Measurements from ENCODE around the gene RIN3.

Gene RIN3

DNA sequence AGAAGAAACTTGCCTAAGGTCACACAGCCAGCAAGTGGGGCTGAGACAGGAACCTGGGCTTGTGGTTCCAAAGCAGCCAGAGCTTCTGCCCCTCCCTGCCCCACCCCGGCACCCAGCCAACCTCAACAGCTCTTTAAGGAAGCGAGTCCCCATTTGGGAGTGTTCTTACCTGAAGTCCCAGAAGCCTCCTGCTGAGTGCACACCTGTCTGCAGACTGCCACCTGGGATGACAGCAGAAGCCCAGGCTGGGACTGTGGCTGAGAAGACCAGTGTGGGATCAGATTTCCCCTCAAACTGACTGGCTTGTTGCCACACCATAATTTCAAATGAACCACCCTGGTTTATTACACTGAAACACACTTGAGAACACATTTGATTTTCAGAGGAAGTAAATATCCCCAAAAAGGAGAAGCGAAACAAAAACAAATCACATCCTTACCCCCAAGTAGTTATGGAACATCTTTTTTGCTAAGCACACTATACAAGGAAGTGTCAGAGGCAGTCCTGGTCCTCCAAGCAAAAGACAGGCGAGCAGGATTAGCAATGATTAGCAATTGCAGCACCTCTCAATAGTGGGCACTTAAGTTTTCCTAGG lies 6.3 kb upstream of the RIN3 start:
- DNase-seq (ENCODE audit: low spot score) = no peak

DNA sequence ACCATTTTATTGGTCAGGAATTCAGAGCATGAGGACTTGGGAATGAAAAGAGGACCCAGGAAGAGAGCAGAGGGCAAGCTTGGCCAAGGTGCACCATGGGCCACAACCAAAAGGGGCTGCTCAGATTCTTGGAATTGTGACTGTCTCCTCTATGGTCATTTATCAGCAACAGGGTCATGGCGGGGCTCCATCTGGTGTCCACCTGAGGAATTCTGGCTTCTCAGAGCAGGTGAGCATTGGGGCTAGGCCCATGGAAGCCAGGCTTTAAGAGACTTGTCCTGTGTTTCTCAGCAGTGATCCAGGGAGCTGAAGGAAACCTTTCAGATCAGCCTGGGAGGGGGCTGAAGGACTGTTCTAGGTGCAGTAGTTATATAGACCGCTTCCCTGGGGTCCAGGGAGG lies 2.6 kb upstream of the RIN3 start:
- peak; percentile 63 for DNase-seq (ENCODE audit: low spot score)

DNA sequence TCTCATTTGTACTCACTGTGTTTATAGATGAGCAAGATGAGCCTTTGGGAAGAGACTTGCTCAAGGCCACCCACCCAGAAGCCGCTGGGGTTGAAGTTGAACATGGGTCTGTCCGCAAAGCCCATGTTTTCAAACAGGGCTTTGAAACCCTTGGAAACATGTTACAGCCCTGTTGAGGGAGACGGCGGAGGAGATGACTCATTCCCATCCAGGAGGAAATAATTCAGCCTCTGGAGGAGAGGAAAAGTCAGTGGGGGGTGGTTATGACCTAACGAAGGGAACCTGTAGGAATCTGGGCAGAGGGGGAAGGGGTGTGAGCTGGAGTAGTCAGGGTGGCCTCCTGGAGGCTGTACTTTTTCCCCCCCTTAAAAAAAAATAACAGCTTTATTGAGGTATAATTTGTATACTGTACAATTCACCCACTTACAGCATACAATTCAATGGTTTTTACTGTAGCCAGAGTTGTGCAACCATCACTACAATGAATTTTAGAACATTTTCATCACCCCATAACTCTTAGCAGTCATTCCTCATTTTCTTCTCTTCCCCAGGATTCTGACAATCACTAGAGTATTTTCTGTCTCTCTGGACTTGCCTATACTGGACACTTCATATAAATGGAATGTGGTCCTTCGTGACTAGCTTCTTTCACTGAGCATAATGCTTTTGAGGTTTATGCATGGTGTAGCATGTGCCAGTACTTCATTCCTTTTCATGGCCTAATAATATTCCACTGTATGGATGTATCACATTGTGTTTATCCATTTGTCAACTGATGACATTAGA lies 1.9 kb upstream of the RIN3 start:
- DNase-seq (ENCODE audit: low spot score) = no peak

DNA sequence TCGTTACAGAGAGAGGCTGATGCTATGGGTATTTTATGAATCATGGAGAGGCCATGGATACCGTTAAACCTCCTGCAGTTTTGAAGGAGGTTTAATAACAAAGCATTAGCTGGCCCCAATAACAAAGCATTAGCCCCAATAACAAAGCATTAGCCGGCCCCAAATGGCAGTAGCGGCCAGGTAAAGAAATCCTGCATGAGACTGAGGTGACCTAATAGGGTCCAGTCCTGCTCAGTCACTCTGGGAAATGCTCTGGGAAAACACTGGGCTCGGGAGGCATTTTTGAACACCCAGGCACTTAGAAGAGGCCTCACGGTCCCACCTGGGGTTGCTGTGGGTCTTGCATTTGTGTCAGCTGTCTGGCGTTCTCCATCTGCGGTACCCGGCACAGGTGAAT lies 776 bp upstream of the RIN3 start:
- DNase-seq (ENCODE audit: low spot score) = no peak

DNA sequence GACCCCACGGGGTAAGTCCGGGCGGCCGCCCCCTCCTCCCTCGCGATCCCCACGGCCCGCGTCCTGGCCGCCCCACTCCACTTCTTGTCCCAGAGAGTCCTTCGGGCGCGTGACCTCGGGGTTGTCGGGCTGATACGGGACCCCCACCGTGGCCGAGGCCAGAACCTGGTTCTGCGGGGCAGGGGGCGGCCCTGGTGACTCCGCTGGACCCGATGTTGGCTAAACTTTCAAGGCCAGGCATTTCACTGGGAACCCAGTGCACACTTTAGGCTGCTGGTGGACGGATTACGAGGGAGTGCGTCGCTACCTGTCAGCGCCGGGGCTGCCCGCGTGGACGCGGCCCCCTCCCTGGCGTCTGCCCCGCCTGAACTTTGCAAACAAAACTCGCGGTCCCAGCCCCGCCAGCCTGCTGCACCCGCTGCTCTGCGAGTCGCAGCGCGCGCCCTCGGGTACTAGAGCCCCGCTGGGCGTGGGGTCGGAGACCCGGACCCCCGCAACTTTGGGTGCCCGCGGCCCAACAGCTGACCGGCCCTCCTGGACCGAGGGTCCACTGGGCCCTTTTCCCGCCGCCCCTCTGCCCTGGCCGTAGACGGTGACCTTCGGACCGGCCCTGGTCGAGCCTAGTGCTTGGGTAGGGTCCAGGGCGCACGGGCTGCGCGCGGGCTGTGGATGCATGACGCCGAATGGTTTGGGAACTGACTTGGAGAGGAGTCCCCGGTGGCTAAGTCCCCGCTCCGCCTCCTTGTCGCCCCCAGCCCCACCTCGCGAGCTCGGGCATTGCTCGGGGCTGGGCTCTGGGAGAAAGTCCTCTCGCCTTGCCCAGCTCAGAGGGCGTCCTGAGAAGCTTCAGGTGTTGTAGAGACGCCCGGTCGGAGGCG lies 624 bp downstream of the RIN3 start:
- DNase-seq (ENCODE audit: low spot score) = peak; percentile 36

DNA sequence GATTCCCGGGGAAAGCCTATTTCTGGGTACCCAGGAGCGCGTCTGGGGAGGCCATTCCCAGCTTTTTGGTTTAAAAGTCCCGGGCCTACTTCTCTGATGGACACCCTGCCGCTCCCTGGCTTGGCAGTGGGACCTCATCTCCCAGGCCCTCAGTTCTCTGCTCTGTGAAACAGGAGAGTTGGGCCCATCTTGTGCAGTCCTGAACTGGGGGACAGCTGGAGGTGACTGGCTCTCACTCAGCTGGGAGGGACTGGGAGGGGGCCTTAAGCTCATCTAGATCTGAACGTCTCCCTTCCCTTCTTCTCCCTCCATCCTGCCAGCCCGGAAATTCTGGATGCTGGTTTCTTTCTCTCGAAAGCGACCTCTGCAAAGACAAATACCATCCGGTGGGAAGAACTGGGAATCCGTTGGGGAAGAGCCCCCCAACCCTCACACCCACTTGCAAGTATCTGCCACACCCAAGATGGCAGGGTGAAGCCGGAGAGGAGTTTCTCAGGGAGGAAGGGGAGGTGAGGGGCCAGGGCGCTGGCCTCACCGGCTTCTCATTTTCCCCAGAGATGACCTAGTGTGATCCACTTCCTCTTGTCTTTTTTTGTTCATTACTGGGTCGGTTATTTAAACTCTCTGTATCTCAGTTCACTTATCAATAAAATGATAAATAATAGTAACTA lies 1.4 kb downstream of the RIN3 start:
- no peak for DNase-seq (ENCODE audit: low spot score)

DNA sequence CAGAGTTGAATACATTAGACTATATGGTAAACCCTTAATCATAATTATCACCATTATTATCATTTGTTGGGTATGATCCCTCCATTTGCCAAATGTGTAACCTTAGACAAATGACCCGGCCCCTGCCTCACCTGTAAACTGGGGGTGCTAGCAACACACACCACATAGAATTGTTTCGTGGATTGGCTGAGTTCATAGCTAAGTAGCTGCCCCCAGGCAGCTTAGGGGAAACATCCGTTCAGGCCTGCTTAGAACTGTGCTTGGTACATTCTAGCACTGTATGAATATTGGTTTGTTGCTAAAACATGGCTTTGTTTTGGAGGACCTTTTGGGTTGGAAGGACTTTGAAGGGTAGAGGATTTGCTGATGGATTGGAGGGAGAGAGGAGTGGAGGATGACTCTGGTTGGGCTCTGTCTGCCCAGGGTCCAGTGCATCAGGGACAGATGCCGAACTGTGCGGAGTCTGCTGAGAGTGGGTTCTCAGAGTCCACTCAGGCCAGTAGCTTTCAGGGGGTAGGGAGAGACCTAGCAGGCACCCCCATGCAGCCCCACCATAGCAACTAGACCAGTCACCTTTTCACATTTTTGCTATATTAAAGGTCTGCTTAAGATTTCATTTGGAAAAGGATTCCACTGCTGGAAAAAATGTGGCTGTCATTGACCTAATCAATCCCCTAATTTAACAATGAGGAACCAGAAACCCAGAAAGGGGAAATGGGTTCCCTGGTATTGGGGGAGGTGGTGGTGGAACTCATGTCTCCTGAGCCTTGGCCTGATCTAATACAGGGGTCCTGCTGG lies 2.2 kb downstream of the RIN3 start:
- no peak for DNase-seq (ENCODE audit: low spot score)

DNA sequence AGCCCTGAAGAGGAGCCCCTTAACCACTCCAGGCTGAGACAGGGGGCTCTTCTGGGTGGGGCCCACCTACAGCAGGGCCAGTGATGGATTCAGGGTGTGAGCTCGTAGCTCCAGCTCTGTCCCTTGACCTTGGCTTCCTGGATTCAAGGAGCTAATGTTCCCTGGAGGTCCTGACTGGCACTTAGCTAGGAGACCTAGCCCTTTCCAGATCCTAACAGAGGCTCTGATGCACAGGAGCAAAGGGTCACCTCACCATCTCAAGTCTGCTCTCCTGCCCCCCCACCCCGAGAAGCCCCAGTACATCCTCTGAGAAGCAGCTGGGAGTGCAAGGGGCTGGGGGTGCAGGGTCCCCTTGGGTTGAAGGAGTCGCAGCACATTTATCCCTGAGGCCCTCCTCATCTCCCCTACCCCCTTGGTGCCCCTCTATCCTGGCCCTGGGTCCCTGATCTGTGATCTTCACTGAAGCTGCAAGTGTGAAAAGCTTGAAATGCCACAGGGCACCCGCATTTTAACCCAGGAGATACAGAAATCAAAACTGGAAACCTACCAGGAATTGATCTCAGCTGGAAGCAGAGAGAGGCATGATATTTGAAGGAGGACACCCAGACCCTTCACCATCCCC lies 2.9 kb downstream of the RIN3 start:
- no peak for DNase-seq (ENCODE audit: low spot score)

DNA sequence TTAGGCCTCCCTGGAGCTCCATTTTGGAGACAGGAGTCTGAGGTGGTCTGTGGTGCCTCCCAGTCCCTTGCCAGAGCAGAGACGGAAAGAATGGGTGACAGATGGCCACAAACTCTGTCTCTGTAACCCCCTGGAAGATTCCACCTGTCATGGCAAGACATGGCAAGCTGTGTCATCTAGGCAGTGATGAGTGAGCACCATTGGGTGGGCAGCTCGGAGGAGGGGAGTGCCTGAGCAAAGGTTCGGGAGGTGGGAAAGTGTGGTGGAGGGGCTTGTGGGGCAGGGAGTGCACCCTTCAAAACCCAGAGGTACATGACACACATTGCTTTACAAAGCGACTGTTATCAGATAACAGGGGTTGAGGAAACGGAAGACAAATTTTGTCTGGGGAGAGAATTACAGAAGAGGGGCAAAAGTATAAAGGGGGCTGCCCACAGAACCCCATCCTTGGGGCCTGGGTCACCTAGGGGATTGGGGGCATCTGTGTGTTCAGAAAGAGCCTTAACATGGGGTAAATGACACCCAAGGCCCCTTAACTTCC lies 3.5 kb downstream of the RIN3 start:
- no peak for DNase-seq (ENCODE audit: low spot score)

DNA sequence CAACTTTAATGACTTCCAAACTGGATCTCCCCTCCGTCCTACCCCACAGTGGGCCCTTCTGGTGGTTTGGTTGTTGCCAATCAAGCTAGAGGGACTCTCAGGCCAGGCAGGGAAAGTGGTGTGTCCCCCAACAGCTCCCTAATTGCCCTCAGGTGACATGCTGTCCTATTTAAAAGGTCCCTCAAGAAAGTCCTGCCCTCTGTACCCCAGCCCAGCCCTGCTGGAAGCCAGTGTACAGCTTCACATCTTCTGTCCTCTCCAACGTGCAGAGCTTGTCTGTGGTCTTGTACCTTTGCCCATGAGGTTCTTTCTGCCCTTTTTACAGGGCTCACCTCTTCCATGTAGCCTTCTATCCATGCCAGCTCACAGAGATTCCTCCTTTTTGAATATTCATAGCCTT lies 4.2 kb downstream of the RIN3 start:
- DNase-seq (ENCODE audit: low spot score) = no peak

DNA sequence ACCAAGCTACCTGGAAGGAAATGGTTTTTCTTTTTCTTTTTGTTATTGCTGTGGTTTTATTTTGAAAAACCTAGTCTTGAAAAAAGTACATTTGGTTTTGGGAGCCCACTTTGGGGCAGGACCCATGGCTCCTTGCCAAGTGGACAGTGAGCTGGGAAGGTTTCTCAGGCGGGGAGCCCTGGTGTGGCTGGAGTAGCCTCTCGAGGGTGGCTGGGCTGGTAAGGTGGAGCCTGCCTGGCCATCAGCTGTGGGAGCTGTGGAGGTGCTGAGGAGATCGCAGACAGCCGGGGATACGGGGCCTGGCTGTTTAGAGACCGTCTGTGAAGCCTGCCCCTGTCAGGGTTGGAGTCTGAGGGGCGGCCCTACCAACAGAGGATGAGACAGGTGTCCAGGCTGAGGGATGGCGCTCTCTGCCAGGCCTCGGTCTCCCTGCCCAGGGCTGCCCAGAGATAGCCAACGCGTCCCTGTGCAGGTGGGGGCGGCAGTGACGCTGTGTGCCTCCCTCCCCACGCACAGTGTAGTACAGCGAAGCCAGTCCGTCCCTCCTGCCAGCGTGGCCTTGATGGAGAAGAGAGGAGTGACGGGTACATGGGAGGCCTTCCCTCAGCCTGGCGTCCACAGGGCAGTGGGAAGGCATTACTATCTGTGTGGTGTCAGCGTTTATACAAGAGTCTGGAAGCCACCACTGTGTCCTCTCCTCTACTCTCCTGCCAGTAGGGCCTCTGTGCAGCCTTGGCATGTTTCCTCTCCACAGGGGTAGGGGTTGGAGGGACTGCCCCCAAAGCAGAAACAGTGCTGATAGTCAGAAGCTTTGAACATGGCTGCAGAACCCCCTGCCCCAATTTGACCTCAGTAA lies 5.9 kb downstream of the RIN3 start:
- no peak for DNase-seq (ENCODE audit: low spot score)

DNA sequence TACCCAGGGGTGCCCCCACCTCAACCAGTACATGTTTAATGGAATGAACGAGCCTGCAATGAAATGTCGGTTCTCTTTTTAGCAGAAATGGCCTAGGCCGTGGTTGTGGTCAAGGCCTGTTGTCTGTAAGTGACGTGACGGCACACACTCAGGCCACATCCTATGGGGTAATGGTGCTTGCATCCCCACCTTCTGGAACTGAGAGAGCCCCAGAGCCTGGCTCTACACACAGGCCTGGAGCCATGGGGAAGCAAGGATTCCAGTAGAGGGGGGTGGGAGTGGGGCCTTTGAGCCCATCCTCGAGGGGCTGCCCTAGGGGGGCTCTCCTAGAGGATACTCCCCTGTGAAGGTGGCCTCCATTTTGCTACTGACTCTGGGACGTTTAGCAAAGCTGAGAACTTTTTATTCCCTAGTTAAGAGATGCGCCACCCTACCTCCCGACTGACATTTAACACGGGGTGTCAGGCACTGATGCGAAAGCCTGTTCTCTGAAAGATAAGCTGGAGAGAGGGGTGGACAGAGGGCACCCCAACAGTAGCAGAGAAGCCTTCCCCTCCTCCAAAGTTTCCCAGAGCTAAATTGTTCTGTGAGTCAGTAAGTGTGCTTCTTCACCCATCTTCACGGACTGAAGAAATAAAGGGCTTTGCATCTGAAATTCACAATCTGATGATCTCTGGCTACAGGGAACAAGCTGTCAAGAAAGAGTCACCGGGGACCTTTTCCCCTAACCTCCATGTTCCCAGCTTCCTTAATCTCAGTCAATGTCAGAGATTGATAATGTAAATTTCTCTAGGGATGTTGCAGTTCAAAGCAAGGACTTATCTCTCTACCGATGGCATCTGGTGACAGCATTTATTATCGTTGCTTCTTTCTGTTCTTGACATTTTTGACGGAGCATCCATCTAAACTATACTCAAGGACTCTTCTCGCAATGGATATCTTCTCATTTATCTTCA lies 6.8 kb downstream of the RIN3 start:
- DNase-seq (ENCODE audit: low spot score) = no peak

DNA sequence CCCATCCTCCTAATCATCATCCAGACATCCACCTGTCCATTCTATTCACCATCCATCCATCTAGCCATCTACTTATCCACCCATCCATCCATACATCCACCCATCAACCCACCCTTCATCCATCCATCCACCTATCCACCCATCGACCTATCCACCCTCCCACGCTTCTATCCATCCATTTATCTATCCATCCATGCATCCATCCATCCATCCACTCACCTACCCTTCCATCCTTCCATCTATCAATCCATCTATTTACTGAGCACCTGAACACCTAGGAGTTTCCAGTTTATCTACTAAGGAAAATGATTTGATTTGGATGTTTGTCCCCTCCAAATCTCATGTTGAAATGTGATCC lies 7.5 kb downstream of the RIN3 start:
- DNase-seq (ENCODE audit: low spot score) = no peak

DNA sequence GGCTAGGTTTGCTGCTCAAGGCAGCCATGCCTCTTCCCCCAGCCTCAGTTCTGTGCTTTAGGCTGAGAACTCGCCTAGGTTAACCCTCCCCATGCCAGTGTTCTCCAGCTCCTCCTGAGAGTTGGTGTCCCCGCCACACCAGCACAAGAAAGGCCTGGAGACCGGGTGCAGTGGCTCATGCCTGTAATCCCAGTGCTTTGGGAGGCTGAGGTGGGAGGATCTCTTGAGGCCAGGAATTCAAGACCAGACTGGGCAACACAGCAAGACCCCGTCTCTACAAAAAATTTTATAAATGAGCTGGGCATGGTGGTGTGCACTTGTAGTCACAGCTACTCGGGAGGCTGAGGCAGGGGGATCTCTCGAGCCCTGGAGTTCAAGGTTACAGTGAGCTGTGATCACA lies 10.2 kb downstream of the RIN3 start:
- no peak for DNase-seq (ENCODE audit: low spot score)

DNA sequence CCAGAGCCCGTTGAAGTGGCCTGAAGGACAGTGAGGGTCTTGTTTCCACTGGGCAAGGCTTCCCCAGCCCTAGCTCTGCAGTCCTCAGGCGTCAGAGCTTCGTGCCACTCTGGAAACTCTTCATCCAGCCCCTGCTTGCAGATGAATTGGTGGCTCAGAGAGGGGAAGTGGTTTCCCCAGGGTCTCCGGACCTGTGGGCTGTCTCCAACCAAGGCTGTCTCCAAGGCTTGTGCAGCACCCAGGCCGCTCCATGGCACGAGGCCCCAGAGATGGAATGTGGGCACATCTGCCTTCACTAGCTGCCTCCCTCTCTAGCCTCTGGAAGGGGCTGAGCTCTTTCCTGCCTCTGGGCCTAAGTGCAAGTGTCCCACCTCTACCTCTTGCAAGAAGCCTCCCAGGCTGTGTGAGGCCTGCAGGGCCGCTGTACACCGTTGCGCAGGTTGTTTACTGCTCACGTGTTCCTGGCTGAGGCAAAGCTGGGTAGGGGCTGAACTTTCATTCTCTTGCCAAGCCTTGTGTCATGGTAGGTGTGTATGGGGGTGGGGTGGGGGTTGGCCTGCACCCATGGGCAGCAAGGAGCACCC lies 11.1 kb downstream of the RIN3 start:
- DNase-seq (ENCODE audit: low spot score) = no peak

DNA sequence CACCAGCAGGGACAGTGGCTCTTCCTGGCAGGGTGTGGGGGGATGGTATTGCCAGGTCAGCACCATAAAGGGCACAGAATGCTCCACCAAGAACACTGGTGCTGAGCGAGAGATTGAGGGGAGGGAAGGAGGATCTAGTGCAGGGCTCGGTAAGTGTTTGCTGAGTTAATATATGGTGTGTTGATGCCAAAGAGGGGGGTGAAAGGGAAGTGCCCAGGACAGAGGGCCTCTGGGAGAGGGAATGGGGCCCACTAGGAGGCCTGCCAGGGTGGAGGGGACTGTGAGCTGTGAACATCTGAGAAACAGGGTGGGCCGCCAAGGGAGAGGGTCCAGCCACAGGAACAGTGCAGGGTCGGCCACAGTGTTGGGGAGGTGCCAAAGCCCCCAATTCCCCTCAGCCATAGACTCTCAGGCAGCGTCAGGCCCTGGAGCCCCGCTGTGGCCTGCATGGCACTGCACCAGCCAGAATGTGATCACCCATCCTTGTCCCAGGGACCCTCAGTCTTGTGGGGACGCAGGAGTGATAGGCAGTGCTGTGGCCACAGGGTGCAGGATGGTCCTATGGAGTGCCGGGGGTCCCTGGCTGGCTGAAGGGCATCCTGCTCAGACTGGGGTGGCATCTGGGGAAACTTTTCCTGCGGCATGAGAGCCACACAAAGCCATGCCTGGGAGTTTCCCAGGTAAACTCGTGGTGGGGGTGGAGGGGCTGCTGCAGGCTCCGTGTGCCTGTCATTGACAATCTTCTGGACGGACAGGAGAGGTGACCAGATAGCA lies 11.9 kb downstream of the RIN3 start:
- DNase-seq (ENCODE audit: low spot score) = no peak

DNA sequence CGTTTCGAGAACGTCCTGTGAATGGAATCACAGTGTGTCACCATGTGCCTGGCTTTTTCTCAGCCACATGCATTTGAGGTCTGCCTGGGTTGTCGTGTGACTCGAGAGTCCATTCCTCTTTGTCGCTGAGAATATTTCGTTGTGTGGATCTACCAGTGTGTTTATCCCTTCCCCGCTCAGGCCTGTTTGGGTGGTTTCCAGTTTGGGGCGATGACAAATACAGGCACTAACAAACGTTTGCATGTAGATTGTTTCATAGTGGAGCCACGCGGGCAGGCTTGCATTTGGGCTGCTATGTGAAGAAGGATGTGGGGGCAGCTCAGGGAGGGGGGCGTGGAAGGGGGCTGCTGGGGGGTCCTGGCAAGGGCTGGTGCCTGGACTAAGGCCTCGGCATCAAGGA lies 14.1 kb downstream of the RIN3 start:
- DNase-seq (ENCODE audit: low spot score) = no peak
